HCT116 (cell line): ENCODE measurements around the gene MEIS2. TPM values are rescaled to one million over a fixed set of nuclear protein-coding genes. Genes with fewer than 3 reads are reported as not detected.

ENCODE experiments used
- ATAC-seq: fragments of 200-7000 bp; cut with Tn5 transposase; 2 replicates; pipeline ENCODE4 v1.9.1; 2020; ENCODE audit warnings: mild to moderate bottlenecking, moderate library complexity
- BruUV-seq: library from RNA; stranded (reverse); fragments of 400-500 nt; replicated peaks from 2 replicates; lab custom pipeline; 2021; lab: Mats Ljungman, UMichigan
- CTCF ChIA-PET: fragments of 300-600 bp; sonication (Branson Sonifier 250); formaldehyde crosslinking; loops from one replicate; lab custom pipeline; 2021; ENCODE audit warnings: antibody characterized with exemption; lab: Charles Lee
- POLR2A ChIA-PET: fragments of 300-600, 350-600 bp; sonication (Branson Sonifier 250); formaldehyde crosslinking; loops from one replicate; lab custom pipeline; 2021; ENCODE audit warnings: antibody characterized with exemption; lab: Charles Lee
- RAD21 ChIA-PET, 2 experiments: fragments of 300-600 bp; sonication (Branson Sonifier 250); formaldehyde crosslinking; loops; one replicate each; lab custom pipeline; 2023; ENCODE audit warnings: low total read pairs in 2 of 2; ENCODE audit not compliant: uncharacterized antibody in 2 of 2, unreplicated experiment in 2 of 2, low non-redundant PET in 1 of 2; lab: Charles Lee
- DNase-seq: peaks from one replicate; pipeline ENCODE4 v3.0.0-alpha.2; 2010; ENCODE audit warnings: low read depth, low spot score
- H2AFZ ChIP-seq: fragments of 200-600 bp; shearing (Covaris generic), sonication (generic); 2 replicates; pipeline ENCODE4 v1.6.1; 2017; ENCODE audit warnings: low read depth, mixed run types, mixed read lengths, antibody characterized with exemption, low read length; ENCODE audit not compliant: poor library complexity, severe bottlenecking
- H3K27ac ChIP-seq: 2 replicates; pipeline ENCODE4 v1.5.1; 2012; ENCODE audit warnings: low read depth, low read length
- H3K27me3 ChIP-seq: fragments of 200-600 bp; sonication (generic); 2 replicates; pipeline ENCODE4 v1.6.1; 2016; ENCODE audit warnings: mixed run types, low read length, mixed read lengths; ENCODE audit not compliant: insufficient read depth
- H3K36me3 ChIP-seq, 2 experiments: fragments of 200-500 bp in 1 of 2; fragments of 200-600 bp in 1 of 2; sonication (Bioruptor generic) in 1 of 2; sonication (generic) in 1 of 2; 2 replicates each; pipeline versions ENCODE4 v1.5.1 to v1.6.1; 2014 to 2016; ENCODE audit warnings: low read length in 2 of 2, inconsistent platforms in 1 of 2, mixed read lengths in 1 of 2, mixed run types in 1 of 2; ENCODE audit not compliant: insufficient read depth in 2 of 2, control insufficient read depth in 1 of 2
- H3K4me1 ChIP-seq, 2 experiments: fragments of 200-600 bp in 1 of 2; sonication (generic) in 1 of 2; 2 replicates each; pipeline versions ENCODE4 v1.5.1 to v1.6.1; 2012 to 2017; ENCODE audit warnings: low read length in 2 of 2, inconsistent platforms in 1 of 2, mild to moderate bottlenecking in 1 of 2, mixed read lengths in 1 of 2, mixed run types in 1 of 2, moderate library complexity in 1 of 2; ENCODE audit not compliant: insufficient read depth in 2 of 2, control insufficient read depth in 1 of 2
- H3K4me2 ChIP-seq: fragments of 200-600 bp; sonication (generic); 2 replicates; pipeline ENCODE4 v1.6.1; 2017; ENCODE audit warnings: mixed run types, low read length, mixed read lengths
- H3K4me3 ChIP-seq, 2 experiments: fragments of 200-600 bp in 1 of 2; sonication (generic) in 1 of 2; replicated peaks in 1 of 2; 2 replicates each; pipeline ENCODE4 v1.5.1; 2011 to 2016; ENCODE audit warnings: low read length in 2 of 2, control low read depth in 1 of 2, low read depth in 1 of 2, mild to moderate bottlenecking in 1 of 2, mixed read lengths in 1 of 2, mixed run types in 1 of 2
- H3K79me2 ChIP-seq: fragments of 200-600 bp; sonication (generic); 2 replicates; pipeline ENCODE4 v1.6.1; 2017; ENCODE audit warnings: mild to moderate bottlenecking, mixed run types, low read length, moderate library complexity, mixed read lengths; ENCODE audit not compliant: insufficient read depth
- H3K9ac ChIP-seq: fragments of 200-600 bp; sonication (generic); 2 replicates; pipeline ENCODE4 v1.6.1; 2016; ENCODE audit warnings: low read length, mixed read lengths
- H3K9me2 ChIP-seq: fragments of 200-600 bp; sonication (generic), shearing (Covaris generic); 2 replicates; pipeline ENCODE4 v1.6.1; 2017; ENCODE audit warnings: mixed run types, mild to moderate bottlenecking, moderate library complexity; ENCODE audit not compliant: insufficient read depth
- H3K9me3 ChIP-seq, 2 experiments: fragments of 200-500 bp in 1 of 2; fragments of 200-600 bp in 1 of 2; sonication (Bioruptor generic) in 1 of 2; sonication (generic) in 1 of 2; 2 replicates each; pipeline ENCODE4 v1.6.1; 2014 to 2017; ENCODE audit warnings: low read length in 2 of 2, mixed read lengths in 2 of 2, inconsistent platforms in 1 of 2, low read depth in 1 of 2, mild to moderate bottlenecking in 1 of 2, mixed run types in 1 of 2, moderate library complexity in 1 of 2; ENCODE audit not compliant: control insufficient read depth in 1 of 2, insufficient read depth in 1 of 2
- H4K20me1 ChIP-seq: fragments of 200-600 bp; sonication (generic), shearing (Covaris generic); 2 replicates; pipeline ENCODE4 v1.6.1; 2017; ENCODE audit warnings: mixed run types, mild to moderate bottlenecking, moderate library complexity; ENCODE audit not compliant: insufficient read depth
- CBX3 ChIP-seq: IDR thresholded peaks from 2 replicates; pipeline ENCODE4 v1.6.1; 2012; ENCODE audit warnings: low read depth
- CEBPB ChIP-seq: IDR thresholded peaks from 2 replicates; pipeline ENCODE4 v1.6.1; 2012; ENCODE audit warnings: low read depth
- ELF1 ChIP-seq: IDR thresholded peaks from 2 replicates; pipeline ENCODE4 v1.6.1; 2012; ENCODE audit warnings: low read depth, borderline replicate concordance
- EZH2phosphoT487 ChIP-seq: fragments of 200-600 bp; IDR thresholded peaks from 2 replicates; pipeline ENCODE4 v1.6.1; 2018; ENCODE audit warnings: antibody characterized with exemption, borderline replicate concordance
- FOSL1 ChIP-seq: IDR thresholded peaks from 2 replicates; pipeline ENCODE4 v1.6.1; 2012; ENCODE audit warnings: low read depth
- JUND ChIP-seq: IDR thresholded peaks from 2 replicates; pipeline ENCODE4 v1.6.1; 2012
- POLR2A ChIP-seq: IDR thresholded peaks from 2 replicates; pipeline ENCODE4 v1.7.0; 2011; ENCODE audit warnings: borderline replicate concordance; ENCODE audit not compliant: insufficient read depth, insufficient read length; ENCODE audit errors: extremely low read depth
- RAD21 ChIP-seq: IDR thresholded peaks from 2 replicates; pipeline ENCODE4 v1.6.1; 2012; ENCODE audit warnings: low read depth, mild to moderate bottlenecking
- SIN3A ChIP-seq: IDR thresholded peaks from 2 replicates; pipeline ENCODE4 v1.6.1; 2012; ENCODE audit warnings: low read depth
- SP1 ChIP-seq: IDR thresholded peaks from 2 replicates; pipeline ENCODE4 v1.6.1; 2012; ENCODE audit warnings: low read depth
- SRF ChIP-seq: IDR thresholded peaks from 2 replicates; pipeline ENCODE4 v1.6.1; 2012; ENCODE audit warnings: low read depth
- TCF7L2 ChIP-seq: IDR thresholded peaks from 2 replicates; pipeline ENCODE4 v1.7.0; 2011; ENCODE audit warnings: borderline replicate concordance, inconsistent platforms; ENCODE audit not compliant: insufficient read depth, insufficient read length; ENCODE audit errors: extremely low read depth
- ZFX ChIP-seq: fragments of 450-650 bp; IDR thresholded peaks from 2 replicates; pipeline ENCODE4 v1.6.1; 2017
- ZNF274 ChIP-seq: fragments of 200-500 bp; sonication (Bioruptor generic); IDR thresholded peaks from 2 replicates; pipeline ENCODE4 v1.6.1; 2014; ENCODE audit warnings: mild to moderate bottlenecking, low read depth, low read length, inconsistent platforms
- intact Hi-C: fragments of 100-400 bp; cut with micrococcal nuclease; formaldehyde crosslinking; loops from 2 replicates; pipeline ENCODE4 v1.10.0; 2022
- total RNA-seq: library from RNA; stranded (reverse); gene quantifications from one replicate; pipeline ENCODE4 v1.2.1, GENCODE V29; 2021; ENCODE audit not compliant: unreplicated experiment
- TF ChIP-seq, protein P1 (sequence below): IDR thresholded peaks from 2 replicates; pipeline ENCODE4 v1.6.1; 2012
- TF ChIP-seq, protein P2 (sequence below), 3 experiments: fragments of 200-600 bp in 1 of 3; sonication (generic) in 1 of 3; IDR thresholded peaks in 2 of 3; conservative IDR thresholded peaks in 1 of 3; 2 replicates each; pipeline ENCODE4 v1.5.1; 2012 to 2017; ENCODE audit warnings: low read depth in 2 of 3, low read length in 2 of 3, antibody characterized with exemption in 1 of 3, borderline replicate concordance in 1 of 3, control low read depth in 1 of 3, mild to moderate bottlenecking in 1 of 3, mixed read lengths in 1 of 3, mixed run types in 1 of 3, moderate library complexity in 1 of 3; ENCODE audit not compliant: insufficient read depth in 1 of 3
- TF ChIP-seq, protein P3 (sequence below): IDR thresholded peaks from 2 replicates; pipeline ENCODE4 v1.6.1; 2012

Gene MEIS2
- total RNA-seq, 1 experiment from 2014 or later = 11.5 TPM

DNA sequence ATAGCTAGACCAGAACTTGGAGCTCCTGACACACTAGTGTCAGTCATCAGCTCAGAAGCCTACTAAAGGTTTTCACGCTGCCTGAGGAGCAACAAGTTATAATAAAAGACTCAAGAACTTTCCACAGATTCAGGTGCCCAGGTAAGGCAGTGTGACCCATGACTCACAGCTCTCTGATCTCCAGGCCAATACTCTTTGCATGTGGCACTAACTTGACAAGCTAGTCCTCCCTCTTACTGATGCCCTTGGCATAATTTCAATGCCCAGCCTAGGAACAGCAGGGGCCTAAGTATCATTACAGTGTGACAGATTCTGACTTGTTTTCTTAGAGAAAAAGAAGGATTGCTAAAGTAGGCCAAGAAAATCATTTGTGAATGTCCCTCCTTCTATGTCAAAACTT, 38.4 kb downstream of the MEIS2 start:
- Histone ChIP-seq H2AFZ (no peak overlapping the region), H3K9me3 (no peaks in the 10 kb centered on the region), H3K9me2 (no peaks in the 10 kb centered on the region), H4K20me1 (no peaks in the 10 kb centered on the region), H3K36me3 (no peaks in the 10 kb centered on the region), H3K79me2 (no peaks in the 10 kb centered on the region), H3K4me3 (no peak overlapping the region), H3K27ac (peak overlapping the region; percentile 33; the same call in 1 of the 2 replicates), H3K27me3 (no peaks in the 10 kb centered on the region), H3K9ac (no peak overlapping the region), H3K4me2 (peak overlapping the region; percentile 42), H3K4me1 (peaks cover 36 to 41% of the 10 kb centered on the region in 2 experiments)
- ChIA-PET CTCF (no interaction called here), RAD21 (no interaction called here), POLR2A (no interaction called here)
- TF ChIP-seq, protein P1, sequence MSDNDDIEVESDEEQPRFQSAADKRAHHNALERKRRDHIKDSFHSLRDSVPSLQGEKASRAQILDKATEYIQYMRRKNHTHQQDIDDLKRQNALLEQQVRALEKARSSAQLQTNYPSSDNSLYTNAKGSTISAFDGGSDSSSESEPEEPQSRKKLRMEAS = peak; percentile 72
- TF ChIP-seq ZNF274 = no peak
- peak; percentile 67 for TF ChIP-seq SP1
- no peak for TF ChIP-seq EZH2phosphoT487
- 0 out of 2 replicates have a peak, but pooled peaks have one; percentile 12 for TF ChIP-seq RAD21
- TF ChIP-seq FOSL1 = peak; percentile 59
- no peak for TF ChIP-seq ZFX
- TF ChIP-seq SIN3A = 0 out of 2 replicates have a peak, but pooled peaks have one; percentile 31
- TF ChIP-seq CBX3 = peak; percentile 58; the same call in 1 of the 2 replicates
- peak; percentile 54 for TF ChIP-seq SRF
- peak; percentile 66 for TF ChIP-seq JUND
- BruUV-seq = no TSS peak
- peak; percentile 78; the same call in 1 of the 2 replicates for ATAC-seq
- DNase-seq = peak; percentile 38
- intact Hi-C loops = no loop called here

DNA sequence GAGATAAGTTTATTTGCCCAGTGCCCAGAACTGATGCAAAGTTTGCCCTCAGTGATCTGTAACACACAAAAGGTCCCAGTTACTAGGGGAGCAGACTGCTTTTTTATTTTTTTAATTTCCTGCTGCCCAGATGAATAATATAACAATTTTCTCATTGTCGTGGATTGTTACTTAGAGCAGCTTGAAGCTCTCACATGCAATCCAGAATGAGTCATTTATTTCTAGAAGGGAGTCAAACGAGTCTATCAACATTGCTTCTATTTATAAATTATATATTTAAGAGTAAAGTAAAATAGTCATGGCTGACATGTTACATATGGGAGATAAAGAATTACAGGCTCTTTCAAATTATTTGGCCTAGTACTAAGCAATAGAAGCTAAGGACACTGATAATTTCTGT, 41.3 kb downstream of the MEIS2 start:
- POLR2A ChIA-PET = no interaction called here
- H3K4me2 ChIP-seq = peak overlapping the region; percentile 49
- DNase-seq (peak; percentile 4), ATAC-seq (no peak)
- intact Hi-C loops = no loop called here
- CTCF ChIA-PET = no interaction called here
- H3K9me3 ChIP-seq = no peaks in the 10 kb centered on the region
- RAD21 ChIA-PET = no interaction called here
- H3K4me1 ChIP-seq = peaks cover 36 to 45% of the 10 kb centered on the region in 2 experiments
- no peaks in the 10 kb centered on the region for H3K9me2 ChIP-seq
- TF ChIP-seq SP1 (peak; percentile 49), POLR2A (no peak), TCF7L2 (no peak), CEBPB (peak; percentile 26; the same call in 1 of the 2 replicates), ELF1 (no peak), FOSL1 (peak; percentile 52; the same call in 1 of the 2 replicates), JUND (peak; percentile 33; the same call in 1 of the 2 replicates), CBX3 (no peak), RAD21 (no peak)
- TF ChIP-seq, protein P2, sequence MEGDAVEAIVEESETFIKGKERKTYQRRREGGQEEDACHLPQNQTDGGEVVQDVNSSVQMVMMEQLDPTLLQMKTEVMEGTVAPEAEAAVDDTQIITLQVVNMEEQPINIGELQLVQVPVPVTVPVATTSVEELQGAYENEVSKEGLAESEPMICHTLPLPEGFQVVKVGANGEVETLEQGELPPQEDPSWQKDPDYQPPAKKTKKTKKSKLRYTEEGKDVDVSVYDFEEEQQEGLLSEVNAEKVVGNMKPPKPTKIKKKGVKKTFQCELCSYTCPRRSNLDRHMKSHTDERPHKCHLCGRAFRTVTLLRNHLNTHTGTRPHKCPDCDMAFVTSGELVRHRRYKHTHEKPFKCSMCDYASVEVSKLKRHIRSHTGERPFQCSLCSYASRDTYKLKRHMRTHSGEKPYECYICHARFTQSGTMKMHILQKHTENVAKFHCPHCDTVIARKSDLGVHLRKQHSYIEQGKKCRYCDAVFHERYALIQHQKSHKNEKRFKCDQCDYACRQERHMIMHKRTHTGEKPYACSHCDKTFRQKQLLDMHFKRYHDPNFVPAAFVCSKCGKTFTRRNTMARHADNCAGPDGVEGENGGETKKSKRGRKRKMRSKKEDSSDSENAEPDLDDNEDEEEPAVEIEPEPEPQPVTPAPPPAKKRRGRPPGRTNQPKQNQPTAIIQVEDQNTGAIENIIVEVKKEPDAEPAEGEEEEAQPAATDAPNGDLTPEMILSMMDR (IDR thresholded peaks at IDR 0.05 in 2 of 3, conservative IDR thresholded peaks at IDR 0.05 in 1 of 3; ENCODE audit: borderline replicate concordance in 1 of 3, insufficient read depth in 1 of 3, low read depth in 2 of 3, low read length in 2 of 3) = no peak
- TF ChIP-seq, protein P3, sequence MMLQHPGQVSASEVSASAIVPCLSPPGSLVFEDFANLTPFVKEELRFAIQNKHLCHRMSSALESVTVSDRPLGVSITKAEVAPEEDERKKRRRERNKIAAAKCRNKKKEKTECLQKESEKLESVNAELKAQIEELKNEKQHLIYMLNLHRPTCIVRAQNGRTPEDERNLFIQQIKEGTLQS = no peak
- no peak overlapping the region for H3K4me3 ChIP-seq
- H3K36me3 ChIP-seq = no peaks in the 10 kb centered on the region
- H3K27ac ChIP-seq = no peak overlapping the region
- no peaks in the 10 kb centered on the region for H4K20me1 ChIP-seq
- no peak overlapping the region for H2AFZ ChIP-seq
- no peaks in the 10 kb centered on the region for H3K27me3 ChIP-seq
- no peak overlapping the region for H3K9ac ChIP-seq
- H3K79me2 ChIP-seq = no peaks in the 10 kb centered on the region
- no TSS peak for BruUV-seq
